ENCODE data around the gene NNT.
"Not testable (repeated sequence)": the region's sequence is repeated elsewhere in the genome, so short reads cannot be mapped to it uniquely, and the experiment has no call there.

NNT gene

DNA sequence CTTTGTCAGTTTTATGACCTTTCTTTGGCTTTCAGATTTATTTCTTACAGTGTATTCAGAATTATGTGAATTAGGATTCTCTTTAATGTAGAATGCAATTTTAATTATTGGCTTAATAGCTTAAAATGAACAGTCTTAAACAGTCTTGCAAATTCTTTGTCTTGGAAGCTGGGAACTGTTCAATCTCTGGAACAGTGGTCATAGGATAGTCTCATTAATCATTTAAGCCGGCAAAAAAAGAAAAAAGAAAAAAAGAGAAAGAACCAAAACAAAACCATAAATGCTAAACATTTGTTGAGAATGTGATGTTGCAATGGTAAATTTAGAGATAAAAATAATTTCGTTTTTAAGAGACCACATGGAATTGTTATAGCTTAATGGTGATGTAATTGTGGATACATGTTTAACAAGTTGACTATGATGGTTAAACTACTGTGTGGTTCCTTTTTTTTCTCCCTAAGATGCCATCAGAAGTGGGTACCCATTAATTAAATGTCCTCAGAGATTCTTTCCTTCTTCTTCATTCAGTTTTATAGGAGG, 61.6 kb downstream of the NNT start:
- Histone ChIP-seq H3K4me1 (peaks cover 0 to 19% (median 3%) of the 10 kb centered on the region in 4 donors), H3K36me3 (peaks cover 16 to 23% (median 20%) of the 10 kb centered on the region in 3 donors), H3K4me3 (no peak overlapping the region), H3K27ac (no peak overlapping the region), H3K27me3 (no peaks in the 10 kb centered on the region), H3K9me3 (no peaks in the 10 kb centered on the region)
- intact Hi-C loops (cut with DNase I; ENCODE audit: low total_unique reads), result no loop called here
- DNase-seq, result no peak
- TF ChIP-seq, protein P1, sequence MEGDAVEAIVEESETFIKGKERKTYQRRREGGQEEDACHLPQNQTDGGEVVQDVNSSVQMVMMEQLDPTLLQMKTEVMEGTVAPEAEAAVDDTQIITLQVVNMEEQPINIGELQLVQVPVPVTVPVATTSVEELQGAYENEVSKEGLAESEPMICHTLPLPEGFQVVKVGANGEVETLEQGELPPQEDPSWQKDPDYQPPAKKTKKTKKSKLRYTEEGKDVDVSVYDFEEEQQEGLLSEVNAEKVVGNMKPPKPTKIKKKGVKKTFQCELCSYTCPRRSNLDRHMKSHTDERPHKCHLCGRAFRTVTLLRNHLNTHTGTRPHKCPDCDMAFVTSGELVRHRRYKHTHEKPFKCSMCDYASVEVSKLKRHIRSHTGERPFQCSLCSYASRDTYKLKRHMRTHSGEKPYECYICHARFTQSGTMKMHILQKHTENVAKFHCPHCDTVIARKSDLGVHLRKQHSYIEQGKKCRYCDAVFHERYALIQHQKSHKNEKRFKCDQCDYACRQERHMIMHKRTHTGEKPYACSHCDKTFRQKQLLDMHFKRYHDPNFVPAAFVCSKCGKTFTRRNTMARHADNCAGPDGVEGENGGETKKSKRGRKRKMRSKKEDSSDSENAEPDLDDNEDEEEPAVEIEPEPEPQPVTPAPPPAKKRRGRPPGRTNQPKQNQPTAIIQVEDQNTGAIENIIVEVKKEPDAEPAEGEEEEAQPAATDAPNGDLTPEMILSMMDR (IDR thresholded peaks at IDR 0.05), result no peak

DNA sequence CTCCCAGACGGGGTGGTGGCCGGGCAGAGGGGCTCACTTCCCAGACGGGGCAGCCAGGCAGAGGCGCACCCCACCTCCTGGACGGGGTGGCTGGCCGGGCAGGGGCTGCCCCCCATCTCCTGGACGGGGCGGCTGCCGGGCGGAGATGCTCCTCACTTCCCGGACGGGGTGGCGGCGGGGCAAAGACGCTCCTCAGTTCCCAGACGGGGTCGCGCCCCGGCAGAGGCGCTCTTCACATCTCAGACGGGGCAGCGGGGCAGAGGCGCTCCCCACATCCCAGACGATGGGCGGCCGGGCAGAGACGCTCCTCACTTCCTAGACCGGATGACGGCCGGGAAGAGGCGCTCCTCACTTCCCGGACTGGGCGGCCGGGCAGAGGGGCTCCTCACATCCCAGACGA, 62.8 kb downstream of the NNT start:
- H3K27me3 ChIP-seq; H3K4me3 ChIP-seq; H3K9me3 ChIP-seq; intact Hi-C loops (cut with DNase I; ENCODE audit: low total_unique reads); H3K27ac ChIP-seq; DNase-seq: not testable (repeated sequence)
- H3K36me3 ChIP-seq, result peaks cover 6 to 13% (median 10%) of the 10 kb centered on the region in 3 donors
- peaks cover 0 to 19% (median 3%) of the 10 kb centered on the region in 4 donors for H3K4me1 ChIP-seq

DNA sequence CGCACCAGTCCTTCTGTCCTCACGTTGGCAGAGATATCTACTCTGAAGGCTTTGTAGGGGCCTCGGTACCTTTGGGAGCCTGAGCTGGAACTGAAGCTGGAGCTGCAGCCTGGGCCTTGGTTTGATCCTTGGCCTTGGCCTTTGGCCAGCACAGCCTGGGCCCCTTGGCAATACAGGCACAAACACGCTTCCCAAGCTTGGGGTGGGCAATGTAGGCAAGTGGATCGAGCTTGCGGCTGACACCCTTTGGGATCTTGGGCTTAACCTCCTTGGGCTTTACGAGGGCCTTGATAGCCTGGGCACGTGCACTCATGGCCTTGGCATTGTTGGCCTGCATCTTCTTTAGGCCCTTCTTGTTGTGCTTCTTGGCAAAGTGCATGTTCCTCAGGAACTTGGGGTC, 63.7 kb downstream of the NNT start:
- H3K27ac ChIP-seq; DNase-seq; H3K27me3 ChIP-seq; H3K9me3 ChIP-seq; H3K4me3 ChIP-seq; intact Hi-C loops (cut with DNase I; ENCODE audit: low total_unique reads): not testable (repeated sequence)
- H3K36me3 ChIP-seq, result peaks cover 6 to 12% (median 9%) of the 10 kb centered on the region in 3 donors
- peaks cover 0 to 19% (median 3%) of the 10 kb centered on the region in 4 donors for H3K4me1 ChIP-seq

DNA sequence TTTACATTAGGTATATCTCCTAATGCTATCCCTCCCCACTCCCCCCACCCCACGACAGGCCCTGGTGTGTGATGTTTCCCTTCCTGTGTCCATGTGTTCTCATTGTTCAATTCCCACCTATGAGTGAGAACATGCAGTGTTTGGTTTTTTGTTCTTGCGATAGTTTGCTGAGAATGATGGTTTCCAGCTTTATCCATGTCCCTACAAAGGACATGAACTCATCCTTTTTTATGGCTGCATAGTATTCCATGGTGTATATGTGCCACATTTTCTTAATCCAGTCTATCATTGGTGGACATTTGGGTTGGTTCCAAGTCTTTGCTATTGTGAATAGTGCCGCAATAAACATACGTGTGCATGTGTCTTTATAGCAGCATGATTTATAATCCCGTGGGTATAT, 64.4 kb downstream of the NNT start:
- H3K27ac ChIP-seq; intact Hi-C loops (cut with DNase I; ENCODE audit: low total_unique reads); H3K27me3 ChIP-seq; H3K4me3 ChIP-seq; DNase-seq; H3K9me3 ChIP-seq: not testable (repeated sequence)
- H3K4me1 ChIP-seq, result peaks cover 0 to 17% (median 3%) of the 10 kb centered on the region in 4 donors
- H3K36me3 ChIP-seq, result peaks cover 6 to 12% (median 9%) of the 10 kb centered on the region in 3 donors

DNA sequence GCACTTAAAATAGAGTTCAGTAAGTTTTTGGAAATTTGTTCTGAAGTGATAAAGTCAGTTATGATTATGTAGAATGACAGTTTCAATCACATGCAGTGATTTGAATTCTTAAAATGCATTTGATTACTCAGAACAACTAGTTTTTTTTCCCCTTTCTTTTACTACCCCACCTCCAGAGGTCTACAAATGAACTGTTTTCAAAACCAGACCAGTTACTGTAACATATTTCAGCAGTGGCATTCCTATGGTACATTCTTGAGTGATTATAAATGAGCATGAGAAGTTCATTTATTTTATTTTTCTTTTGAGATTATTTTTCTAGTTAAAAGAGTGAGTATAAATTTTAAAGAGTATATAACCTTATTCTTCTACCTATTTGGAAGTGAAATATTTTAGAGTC, 71.6 kb downstream of the NNT start:
- TF ChIP-seq, protein P1 (IDR thresholded peaks at IDR 0.05), result no peak
- Histone ChIP-seq H3K27me3 (no peaks in the 10 kb centered on the region), H3K36me3 (peaks cover 0 to 14% (median 7%) of the 10 kb centered on the region in 3 donors), H3K4me1 (peaks cover 0 to 36% (median 4%) of the 10 kb centered on the region in 4 donors), H3K4me3 (no peak overlapping the region), H3K27ac (no peak overlapping the region), H3K9me3 (no peaks in the 10 kb centered on the region)
- no peak for DNase-seq
- intact Hi-C loops (cut with DNase I; ENCODE audit: low total_unique reads), result no loop called here

DNA sequence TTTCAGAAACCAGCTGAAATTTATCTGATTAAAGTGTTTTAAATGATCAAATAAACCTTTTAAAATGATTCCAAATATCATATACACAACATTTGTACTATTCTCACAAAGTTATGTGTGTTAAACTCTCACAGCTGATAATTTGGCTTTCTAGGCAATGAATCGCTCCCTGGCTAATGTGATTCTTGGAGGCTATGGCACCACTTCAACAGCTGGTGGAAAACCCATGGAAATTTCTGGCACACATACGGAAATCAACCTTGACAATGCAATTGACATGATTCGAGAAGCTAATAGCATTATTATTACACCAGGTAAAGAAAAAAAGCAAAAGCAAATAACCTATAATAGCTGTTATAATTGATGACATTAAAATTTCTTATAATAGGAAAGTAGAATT, 72.4 kb downstream of the NNT start:
- TF ChIP-seq, protein P1 (IDR thresholded peaks at IDR 0.05), result no peak
- H3K4me1 ChIP-seq, result peaks cover 0 to 38% (median 7%) of the 10 kb centered on the region in 4 donors
- H3K4me3 ChIP-seq, result no peak overlapping the region
- DNase-seq, result no peak
- H3K27me3 ChIP-seq, result no peaks in the 10 kb centered on the region
- no peak overlapping the region for H3K27ac ChIP-seq
- H3K36me3 ChIP-seq, result peaks cover 0 to 14% (median 7%) of the 10 kb centered on the region in 3 donors
- intact Hi-C loops (cut with DNase I; ENCODE audit: low total_unique reads), result no loop called here
- no peaks in the 10 kb centered on the region for H3K9me3 ChIP-seq

DNA sequence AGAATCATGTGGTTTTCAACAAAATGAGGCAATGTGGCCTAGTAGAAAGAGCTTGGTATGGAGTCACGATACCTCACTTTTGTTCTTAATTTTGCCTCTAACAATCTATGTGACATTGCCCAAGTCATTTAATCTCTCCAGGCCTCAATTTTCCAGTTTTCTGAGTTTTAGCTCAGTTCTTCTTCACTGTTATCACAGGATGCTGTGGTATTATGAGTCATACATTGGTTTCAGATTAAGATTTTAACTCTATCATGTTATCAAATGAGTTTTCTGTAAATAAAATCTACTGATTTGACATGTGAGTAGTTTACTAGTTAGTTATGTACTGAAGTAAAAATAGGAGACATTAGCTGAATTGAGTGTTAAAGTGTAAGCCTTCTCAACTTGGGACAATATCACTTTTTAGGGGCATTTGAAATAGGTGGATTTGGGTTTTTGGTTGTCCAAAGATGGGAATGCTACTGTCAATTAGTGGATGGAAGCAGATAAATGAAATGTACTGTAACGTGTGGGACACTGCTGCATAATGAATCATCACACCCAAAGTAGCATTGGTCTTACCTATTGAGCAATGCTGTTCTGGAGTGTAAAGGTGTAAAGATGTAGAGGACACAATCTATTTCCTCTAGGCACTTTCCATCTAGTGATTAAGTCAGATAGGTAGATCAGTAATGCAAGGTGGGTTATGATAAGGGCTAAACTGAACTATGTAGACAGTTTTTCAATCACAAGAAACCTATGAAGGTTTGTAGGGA, 73.3 kb downstream of the NNT start:
- H3K27ac ChIP-seq, result peak overlapping the region; percentile 31 to 37
- TF ChIP-seq, protein P1 (IDR thresholded peaks at IDR 0.05), result no peak
- H3K27me3 ChIP-seq, result no peaks in the 10 kb centered on the region
- no peak for DNase-seq
- H3K36me3 ChIP-seq, result peaks cover 0 to 14% (median 7%) of the 10 kb centered on the region in 3 donors
- H3K4me1 ChIP-seq, result peaks cover 0 to 46% (median 9%) of the 10 kb centered on the region in 4 donors
- intact Hi-C loops (cut with DNase I; ENCODE audit: low total_unique reads), result no loop called here
- H3K9me3 ChIP-seq, result no peaks in the 10 kb centered on the region
- H3K4me3 ChIP-seq, result no peak overlapping the region
